ENCODE results near the gene RTRAF. TPM values are rescaled to one million over a fixed set of nuclear protein-coding genes. Genes with fewer than 3 reads are reported as not detected.

Gene RTRAF
- total and polyA plus RNA-seq, 8 donors = 126 to 325 (median 268) TPM

DNA sequence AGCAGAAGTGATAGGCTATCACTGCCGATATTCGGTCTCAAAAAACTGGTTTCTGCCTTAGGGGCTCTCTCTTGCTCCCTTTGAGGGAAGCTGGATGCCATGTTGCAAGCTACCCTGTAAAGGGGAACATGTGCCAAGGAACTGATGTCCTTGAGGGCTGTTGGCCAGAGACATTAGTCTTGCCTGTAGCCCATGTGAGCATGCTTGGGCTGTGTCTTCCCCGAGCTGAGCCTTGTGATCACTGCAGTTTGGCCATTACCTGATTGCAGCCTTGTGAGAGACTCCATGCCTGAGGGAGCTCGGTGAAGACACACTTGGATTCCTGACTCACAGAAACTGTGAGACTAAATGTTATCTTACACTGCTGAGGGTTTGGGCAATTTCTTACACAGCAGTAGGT is 18.8 kb downstream of the RTRAF start:
- Histone ChIP-seq H3K4me3 (no peak overlapping the region), H3K36me3 (peaks cover 0 to 89% of the 10 kb centered on the region in 2 donors), H3K27ac (no peak overlapping the region), H3K27me3 (no peaks in the 10 kb centered on the region), H3K9me3 (no peaks in the 10 kb centered on the region), H3K4me1 (no peaks in the 10 kb centered on the region)
- intact Hi-C loops (cut with DNase I) = loop anchor here in 1 of 2 donors (10.0 kb wide), 1 partner anchor 57 kb away; the partner anchor contains the start of gene NID2
- ATAC-seq (no peak), DNase-seq (no peak)
- TF ChIP-seq, protein P1, sequence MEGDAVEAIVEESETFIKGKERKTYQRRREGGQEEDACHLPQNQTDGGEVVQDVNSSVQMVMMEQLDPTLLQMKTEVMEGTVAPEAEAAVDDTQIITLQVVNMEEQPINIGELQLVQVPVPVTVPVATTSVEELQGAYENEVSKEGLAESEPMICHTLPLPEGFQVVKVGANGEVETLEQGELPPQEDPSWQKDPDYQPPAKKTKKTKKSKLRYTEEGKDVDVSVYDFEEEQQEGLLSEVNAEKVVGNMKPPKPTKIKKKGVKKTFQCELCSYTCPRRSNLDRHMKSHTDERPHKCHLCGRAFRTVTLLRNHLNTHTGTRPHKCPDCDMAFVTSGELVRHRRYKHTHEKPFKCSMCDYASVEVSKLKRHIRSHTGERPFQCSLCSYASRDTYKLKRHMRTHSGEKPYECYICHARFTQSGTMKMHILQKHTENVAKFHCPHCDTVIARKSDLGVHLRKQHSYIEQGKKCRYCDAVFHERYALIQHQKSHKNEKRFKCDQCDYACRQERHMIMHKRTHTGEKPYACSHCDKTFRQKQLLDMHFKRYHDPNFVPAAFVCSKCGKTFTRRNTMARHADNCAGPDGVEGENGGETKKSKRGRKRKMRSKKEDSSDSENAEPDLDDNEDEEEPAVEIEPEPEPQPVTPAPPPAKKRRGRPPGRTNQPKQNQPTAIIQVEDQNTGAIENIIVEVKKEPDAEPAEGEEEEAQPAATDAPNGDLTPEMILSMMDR (IDR thresholded peaks at IDR 0.05) = no peak

DNA sequence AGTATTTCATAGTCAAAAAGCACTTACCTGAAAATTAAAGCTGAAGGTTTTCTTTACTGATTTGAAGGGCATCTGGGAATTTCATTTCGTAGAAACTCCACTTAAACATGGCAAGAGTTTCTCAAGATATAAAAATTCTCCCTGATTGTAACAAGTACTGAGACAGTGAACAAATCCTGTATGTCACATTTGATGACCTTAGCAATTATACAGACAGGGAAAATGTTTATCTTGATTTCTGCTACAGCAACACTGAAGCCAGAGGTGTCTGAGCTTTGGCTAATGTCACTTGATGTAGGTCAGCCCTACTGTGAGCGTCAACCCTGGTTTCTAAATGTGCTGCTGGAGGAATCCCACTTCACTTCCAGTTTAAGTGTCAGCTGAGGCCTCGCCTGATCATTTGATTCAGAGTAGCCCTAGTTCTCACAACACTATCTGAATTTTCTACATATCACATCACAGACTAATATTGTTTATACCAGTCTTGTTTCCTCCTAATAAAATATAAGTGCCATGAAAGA is 20.9 kb downstream of the RTRAF start:
- Histone ChIP-seq H3K36me3 (peaks cover 0 to 68% of the 10 kb centered on the region in 2 donors), H3K9me3 (no peaks in the 10 kb centered on the region), H3K27ac (no peak overlapping the region), H3K27me3 (no peaks in the 10 kb centered on the region), H3K4me1 (peaks cover 0 to 12% of the 10 kb centered on the region in 2 donors), H3K4me3 (no peak overlapping the region)
- ATAC-seq (no peak), DNase-seq (no peak)
- intact Hi-C loops (cut with DNase I) = no loop called here
- TF ChIP-seq, protein P1 (IDR thresholded peaks at IDR 0.05) = no peak

DNA sequence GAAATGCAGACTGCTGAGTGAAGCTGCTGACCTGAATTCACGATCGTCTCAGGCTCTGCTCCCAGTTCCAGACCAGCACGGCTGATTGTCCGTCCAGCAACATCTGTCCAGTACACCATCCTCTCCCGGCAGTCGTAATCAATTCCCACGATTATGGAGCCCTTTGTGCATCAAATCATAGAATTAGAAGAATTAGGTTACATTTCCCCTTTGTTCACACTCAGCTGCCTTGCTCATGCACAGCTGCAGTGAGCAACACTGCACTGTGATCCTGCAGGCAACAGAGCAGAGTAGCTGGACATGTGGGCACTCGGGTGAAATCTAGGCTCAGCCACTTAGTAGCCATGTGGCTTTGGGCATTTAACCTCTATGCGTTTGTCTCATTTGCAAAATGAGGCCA is 22.2 kb downstream of the RTRAF start:
- peaks cover 0 to 13% of the 10 kb centered on the region in 2 donors for H3K4me1 ChIP-seq
- H3K4me3 ChIP-seq = no peak overlapping the region
- TF ChIP-seq, protein P1 (IDR thresholded peaks at IDR 0.05) = no peak
- H3K27me3 ChIP-seq = no peaks in the 10 kb centered on the region
- no peak overlapping the region for H3K27ac ChIP-seq
- no peak for ATAC-seq
- intact Hi-C loops (cut with DNase I) = no loop called here
- H3K36me3 ChIP-seq = peaks cover 0 to 55% of the 10 kb centered on the region in 2 donors
- DNase-seq = no peak
- H3K9me3 ChIP-seq = no peaks in the 10 kb centered on the region

DNA sequence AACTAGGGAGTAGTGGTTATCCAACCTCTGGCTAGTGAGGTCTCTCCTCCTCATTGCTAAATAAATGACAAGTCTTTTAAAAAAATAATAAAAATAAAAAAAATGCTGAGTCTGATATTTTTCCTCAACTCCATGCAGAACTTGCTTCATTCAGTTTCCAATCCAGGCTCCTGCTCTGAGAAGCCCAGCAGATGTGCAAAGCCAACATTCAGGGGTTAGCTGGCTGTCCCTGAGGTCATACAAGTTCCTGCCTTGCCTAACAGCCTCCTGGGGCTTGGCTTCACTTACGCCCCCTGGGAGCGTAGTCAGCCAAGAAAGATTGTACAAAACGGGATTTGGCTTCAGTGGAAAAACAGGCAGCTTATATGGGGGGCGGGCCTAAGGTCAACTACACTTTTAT is 23.3 kb downstream of the RTRAF start:
- TF ChIP-seq, protein P1 (IDR thresholded peaks at IDR 0.05) = no peak
- Histone ChIP-seq H3K27ac (no peak overlapping the region), H3K9me3 (no peaks in the 10 kb centered on the region), H3K4me1 (peaks cover 0 to 13% of the 10 kb centered on the region in 2 donors), H3K4me3 (no peak overlapping the region), H3K27me3 (no peaks in the 10 kb centered on the region), H3K36me3 (peaks cover 0 to 44% of the 10 kb centered on the region in 2 donors)
- intact Hi-C loops (cut with DNase I) = no loop called here
- DNase-seq = peak in 2 of 4 donors; percentile 37 to 77
- ATAC-seq = peak; percentile 37

DNA sequence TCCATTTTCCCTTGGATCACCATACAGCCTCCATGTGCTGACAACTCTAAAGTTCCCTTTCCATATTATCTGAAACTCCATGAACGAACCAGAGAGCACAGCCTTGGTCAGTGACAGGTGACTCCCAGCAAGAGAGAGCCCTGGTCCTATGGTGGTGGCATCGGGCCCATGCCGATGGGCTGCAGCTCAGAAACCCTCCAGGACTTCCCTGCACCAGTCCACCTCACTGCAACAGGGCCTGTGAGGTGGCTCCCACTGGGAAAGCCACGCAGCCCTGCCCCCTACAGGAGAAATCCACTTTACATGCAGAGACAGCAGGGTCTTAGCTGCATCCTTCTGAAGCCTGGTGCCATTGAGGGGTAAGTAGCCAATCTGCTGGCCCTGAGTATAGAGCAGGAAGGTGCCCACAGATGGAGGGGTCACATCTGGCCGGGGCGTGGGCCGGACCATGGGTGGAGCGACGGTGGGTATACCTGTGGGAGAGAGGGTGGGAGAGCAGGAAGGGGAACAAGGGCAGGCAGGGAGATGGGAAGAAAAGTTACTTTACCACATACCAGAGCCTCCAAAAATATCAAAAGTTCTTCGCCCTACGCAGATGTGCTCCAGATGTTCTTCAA is 24.7 kb downstream of the RTRAF start:
- peaks cover 0 to 13% of the 10 kb centered on the region in 2 donors for H3K4me1 ChIP-seq
- H3K4me3 ChIP-seq = no peak overlapping the region
- TF ChIP-seq, protein P1 (IDR thresholded peaks at IDR 0.05) = no peak
- DNase-seq (peak in 1 of 4 donors; percentile 59), ATAC-seq (no peak)
- no peaks in the 10 kb centered on the region for H3K9me3 ChIP-seq
- H3K27me3 ChIP-seq = no peaks in the 10 kb centered on the region
- intact Hi-C loops (cut with DNase I) = no loop called here
- H3K27ac ChIP-seq = no peak overlapping the region
- peaks cover 0 to 29% of the 10 kb centered on the region in 2 donors for H3K36me3 ChIP-seq

Measured in left lung (tissue), 10 donors.